Activated naive CD8-positive, alpha-beta T cell treated with anti-CD3 and anti-CD28 coated beads for 36 hours (primary cell): ENCODE data around the gene GET4. TPM values are rescaled to one million over a fixed set of nuclear protein-coding genes. Genes with fewer than 3 reads are reported as not detected.

ENCODE experiments used
- DNase-seq: peaks from one replicate; pipeline ENCODE4 v3.0.0; 2021
- H3K27ac Mint-ChIP-seq: one replicate; pipeline ENCODE4 v1.8.0; 2022; ENCODE audit warnings: mild to moderate bottlenecking, moderate library complexity, mixed read lengths
- H3K27me3 Mint-ChIP-seq: one replicate; pipeline ENCODE4 v1.8.0; 2022; ENCODE audit warnings: mild to moderate bottlenecking, mixed read lengths
- H3K36me3 Mint-ChIP-seq: one replicate; pipeline ENCODE4 v1.8.0; 2021; ENCODE audit warnings: mild to moderate bottlenecking, mixed read lengths
- H3K4me1 Mint-ChIP-seq: one replicate; pipeline ENCODE4 v1.8.0; 2021; ENCODE audit warnings: mixed read lengths
- H3K4me3 Mint-ChIP-seq: one replicate; pipeline ENCODE4 v1.8.0; 2022; ENCODE audit warnings: mild to moderate bottlenecking, moderate library complexity, mixed read lengths
- H3K9me3 Mint-ChIP-seq: one replicate; pipeline ENCODE4 v1.8.0; 2022; ENCODE audit warnings: mixed read lengths
- total RNA-seq, 2 experiments: library from RNA; stranded (reverse); gene quantifications; one replicate each; pipeline ENCODE4 v1.2.3, GENCODE V29; 2021

Gene GET4
- total RNA-seq, 2 experiments from 2014 or later = 35.2 to 39.6 TPM

GRCh38 chr7:924541-925231, 48.3 kb downstream of the GET4 start:
- no peaks in the 10 kb centered on the region for H3K27me3 Mint-ChIP-seq

GRCh38 chr7:925601-926000, 49.2 kb downstream of the GET4 start:
- peaks cover 43% of the 10 kb centered on the region for H3K36me3 Mint-ChIP-seq

More at GRCh38 chr7:924541-925231, 48.3 kb downstream of the GET4 start:
- peaks cover 35% of the 10 kb centered on the region for H3K36me3 Mint-ChIP-seq
- H3K4me3 Mint-ChIP-seq = peak overlapping the region; percentile 77
- H3K4me1 Mint-ChIP-seq = peaks cover 54% of the 10 kb centered on the region
- peak overlapping the region; percentile 97 for H3K27ac Mint-ChIP-seq
- DNase-seq = peak; percentile 88
- no peaks in the 10 kb centered on the region for H3K9me3 Mint-ChIP-seq

DNA sequence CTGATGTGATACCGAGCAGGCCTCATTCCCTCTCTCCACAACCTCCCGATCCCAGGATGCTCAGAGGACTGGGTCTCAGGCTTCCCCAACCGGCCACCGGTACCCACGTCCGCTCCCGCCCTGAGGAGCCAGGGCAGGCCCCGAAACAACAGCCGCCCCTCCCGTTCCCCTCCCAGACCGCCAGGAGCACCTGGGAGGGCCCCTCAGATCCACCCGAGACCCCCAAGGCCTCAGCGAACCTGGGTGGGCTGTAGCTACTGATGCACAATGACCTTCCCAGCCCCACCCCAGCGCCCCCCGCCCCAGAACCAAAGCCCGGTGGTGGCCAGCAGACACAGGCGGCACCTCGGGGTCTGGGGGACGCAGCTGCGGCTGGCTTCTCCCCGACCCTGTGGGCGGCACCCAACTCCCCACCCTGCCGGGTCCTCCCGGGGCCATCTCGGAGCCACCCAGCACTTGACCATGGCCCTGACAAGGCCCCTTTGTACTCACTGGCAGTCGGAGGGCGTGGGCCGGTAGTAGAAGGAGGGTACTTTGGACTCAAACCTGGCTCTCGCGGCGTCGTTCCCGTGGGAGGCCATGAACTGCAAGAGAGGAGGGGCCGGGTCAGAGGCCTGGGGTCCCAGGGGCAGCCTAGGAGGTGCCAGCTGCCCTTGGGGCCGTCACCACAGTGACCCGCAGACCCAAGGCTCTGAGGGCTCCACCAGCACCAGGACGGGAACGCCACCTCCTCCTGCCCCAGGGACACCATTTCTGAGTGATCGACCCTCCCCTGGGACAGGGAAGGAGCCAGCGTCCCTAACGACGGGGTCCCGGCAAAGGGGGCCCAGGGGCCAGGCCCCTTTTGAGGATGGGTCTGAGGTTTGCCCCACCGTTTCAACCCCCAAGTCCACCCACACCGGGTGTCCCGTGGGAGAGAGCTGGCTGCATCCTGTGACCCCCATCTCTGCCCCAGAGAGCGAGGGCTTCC, 50.0 kb downstream of the GET4 start:
- H3K4me3 Mint-ChIP-seq = no peak overlapping the region
- peak overlapping the region; percentile 97 for H3K27ac Mint-ChIP-seq
- peaks cover 6% of the 10 kb centered on the region for H3K9me3 Mint-ChIP-seq
- peaks cover 55% of the 10 kb centered on the region for H3K4me1 Mint-ChIP-seq
- no peaks in the 10 kb centered on the region for H3K27me3 Mint-ChIP-seq
- H3K36me3 Mint-ChIP-seq = peaks cover 43% of the 10 kb centered on the region
- DNase-seq = no peak

More at GRCh38 chr7:925601-926000, 49.2 kb downstream of the GET4 start:
- Mint-ChIP-seq H3K27ac (peak overlapping the region; percentile 97), H3K9me3 (peaks cover 6% of the 10 kb centered on the region), H3K27me3 (no peaks in the 10 kb centered on the region), H3K4me3 (peak overlapping the region; percentile 52), H3K4me1 (peaks cover 62% of the 10 kb centered on the region)
- peak; percentile 89 for DNase-seq

DNA sequence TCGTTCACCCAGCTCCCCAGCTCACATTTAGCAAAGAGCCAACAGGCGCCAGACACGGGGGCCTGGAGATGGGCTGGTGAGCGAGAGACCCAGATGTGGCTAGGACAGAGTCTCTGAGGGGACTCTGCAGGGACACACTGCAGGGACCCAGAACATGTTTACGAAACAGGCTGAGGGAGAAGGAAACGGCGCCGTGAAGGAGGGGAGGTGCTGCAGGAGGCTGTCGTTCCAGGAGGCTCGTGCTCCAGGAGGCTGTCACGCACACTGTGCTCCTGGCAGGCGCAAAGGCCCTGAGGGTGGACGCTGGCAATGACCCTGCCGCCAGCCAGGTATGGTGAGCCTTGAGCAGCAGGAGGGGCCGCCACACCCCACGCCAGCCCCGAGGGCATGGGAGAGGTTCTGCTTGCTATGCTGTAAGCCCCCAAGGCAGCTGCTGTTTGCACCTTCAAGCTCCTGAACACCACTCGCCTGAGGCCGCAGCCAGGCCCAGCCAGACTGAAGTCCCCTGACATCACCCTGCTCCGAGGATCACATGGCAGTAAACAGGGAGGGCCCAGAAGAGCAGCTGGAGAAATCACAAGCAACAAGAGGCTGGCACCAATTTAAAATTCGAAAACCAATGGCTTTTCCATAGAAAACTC, 50.8 kb downstream of the GET4 start:
- peaks cover 45% of the 10 kb centered on the region for H3K36me3 Mint-ChIP-seq
- no peaks in the 10 kb centered on the region for H3K27me3 Mint-ChIP-seq
- peaks cover 6% of the 10 kb centered on the region for H3K9me3 Mint-ChIP-seq
- H3K4me3 Mint-ChIP-seq = no peak overlapping the region
- H3K4me1 Mint-ChIP-seq = peaks cover 49% of the 10 kb centered on the region
- peak overlapping the region; percentile 7 for H3K27ac Mint-ChIP-seq
- DNase-seq = no peak

- DNase-seq = no peak
- H3K4me3 Mint-ChIP-seq = no peak overlapping the region
- H3K27ac Mint-ChIP-seq = peak overlapping the region; percentile 94
- H3K4me1 Mint-ChIP-seq = peaks cover 43% of the 10 kb centered on the region
- peaks cover 47% of the 10 kb centered on the region for H3K36me3 Mint-ChIP-seq
- peaks cover 6% of the 10 kb centered on the region for H3K9me3 Mint-ChIP-seq
- H3K27me3 Mint-ChIP-seq = no peaks in the 10 kb centered on the region
Measured at GRCh38 chr7:929311-929711, 53.0 kb downstream of the GET4 start.

GRCh38 chr7:930975-931758, 54.8 kb downstream of the GET4 start:
- Mint-ChIP-seq H3K27ac (peak overlapping the region; percentile 94), H3K36me3 (peaks cover 48% of the 10 kb centered on the region), H3K27me3 (no peaks in the 10 kb centered on the region), H3K4me3 (no peak overlapping the region), H3K9me3 (peaks cover 6% of the 10 kb centered on the region), H3K4me1 (peaks cover 36% of the 10 kb centered on the region)
- DNase-seq = no peak

- Mint-ChIP-seq H3K9me3 (peaks cover 6% of the 10 kb centered on the region), H3K36me3 (peaks cover 51% of the 10 kb centered on the region), H3K27me3 (no peaks in the 10 kb centered on the region), H3K4me1 (peaks cover 39% of the 10 kb centered on the region), H3K4me3 (no peak overlapping the region), H3K27ac (no peak overlapping the region)
- no peak for DNase-seq
Measured at GRCh38 chr7:931871-932650, 55.7 kb downstream of the GET4 start.

DNA sequence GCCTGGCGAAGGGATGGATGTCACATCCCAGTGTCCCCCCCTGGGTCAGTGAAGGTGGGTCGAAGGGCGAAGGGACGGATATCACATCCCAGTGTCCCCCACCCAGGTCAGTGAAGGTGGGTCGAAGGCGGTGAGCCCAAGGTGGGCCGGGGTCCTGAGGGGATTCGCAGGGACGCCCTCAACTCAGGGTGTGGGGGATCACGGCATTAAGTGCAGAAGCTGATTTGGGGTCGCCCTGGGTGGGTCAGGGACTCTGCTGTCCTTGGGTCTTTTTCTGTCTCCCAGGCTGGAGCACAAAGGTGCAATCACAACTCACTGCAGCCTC, 56.3 kb downstream of the GET4 start:
- Mint-ChIP-seq H3K36me3 (peaks cover 49% of the 10 kb centered on the region), H3K4me3 (no peak overlapping the region), H3K9me3 (peaks cover 6% of the 10 kb centered on the region), H3K4me1 (peaks cover 36% of the 10 kb centered on the region), H3K27me3 (no peaks in the 10 kb centered on the region), H3K27ac (no peak overlapping the region)
- DNase-seq = no peak

DNA sequence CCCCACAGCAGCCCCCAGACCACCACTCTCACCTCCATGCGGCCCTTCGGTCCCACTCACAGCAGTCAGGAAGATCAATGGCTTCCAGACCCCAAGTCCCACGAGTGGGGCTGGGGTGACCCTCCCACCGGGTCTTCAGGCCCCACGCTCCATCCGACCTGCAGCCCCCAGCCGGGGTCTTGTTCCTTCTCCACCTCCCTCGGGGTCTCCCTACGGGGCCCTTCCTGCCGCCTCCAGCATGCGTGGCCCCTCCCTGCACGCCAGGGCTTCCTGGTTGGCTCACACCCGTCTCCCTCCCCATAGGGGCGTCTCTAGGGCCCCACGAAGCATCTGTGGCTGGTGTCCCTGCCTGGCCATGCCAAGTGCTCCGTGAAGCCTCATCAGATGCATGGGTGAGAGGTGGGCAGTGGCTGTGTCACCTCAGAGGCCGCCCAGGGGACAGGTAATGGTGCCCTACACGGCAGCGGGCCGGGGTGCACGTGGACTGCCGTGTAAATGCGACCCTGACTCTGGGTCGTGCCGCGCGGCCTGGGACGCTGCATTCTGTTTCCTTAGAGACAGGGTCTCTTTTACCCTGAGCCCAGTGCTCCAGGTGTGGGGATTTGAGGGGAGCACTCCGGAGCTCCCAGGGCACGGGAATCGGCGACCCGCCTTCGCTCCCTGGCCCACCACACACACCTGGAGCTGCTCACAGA, 58.3 kb downstream of the GET4 start:
- peaks cover 6% of the 10 kb centered on the region for H3K9me3 Mint-ChIP-seq
- H3K36me3 Mint-ChIP-seq = peaks cover 53% of the 10 kb centered on the region
- H3K4me3 Mint-ChIP-seq = no peak overlapping the region
- H3K27me3 Mint-ChIP-seq = no peaks in the 10 kb centered on the region
- H3K4me1 Mint-ChIP-seq = peaks cover 18% of the 10 kb centered on the region
- no peak overlapping the region for H3K27ac Mint-ChIP-seq
- no peak for DNase-seq

GRCh38 chr7:935164-935873, 59.0 kb downstream of the GET4 start:
- Mint-ChIP-seq H3K27ac (no peak overlapping the region), H3K4me1 (peaks cover 18% of the 10 kb centered on the region), H3K9me3 (peaks cover 10% of the 10 kb centered on the region), H3K27me3 (no peaks in the 10 kb centered on the region), H3K36me3 (peaks cover 53% of the 10 kb centered on the region), H3K4me3 (no peak overlapping the region)
- no peak for DNase-seq

DNA sequence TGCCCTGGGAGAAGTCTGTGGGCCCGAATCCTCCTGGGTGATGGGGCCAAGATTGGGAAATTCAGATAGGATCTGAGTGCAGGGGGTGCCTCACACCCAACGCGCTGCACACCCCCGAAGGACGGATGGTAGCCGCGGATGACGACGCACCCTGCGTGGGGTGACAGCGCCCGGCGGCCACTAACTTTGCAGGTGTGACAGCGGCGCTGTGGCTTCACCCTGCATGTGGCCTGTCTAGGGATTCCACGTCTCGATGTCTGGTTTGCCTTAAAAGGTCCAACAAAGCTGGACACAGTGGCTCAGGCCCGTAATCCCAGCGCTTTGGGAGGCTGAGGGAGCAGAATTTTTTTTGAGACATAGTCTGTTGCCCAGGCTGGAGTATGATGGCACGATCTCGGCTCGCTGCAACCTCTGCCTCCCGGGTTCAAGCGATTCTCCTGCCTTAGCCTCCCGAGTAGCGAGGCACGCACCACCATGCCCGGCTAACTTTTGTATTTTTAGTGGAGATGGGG, 59.6 kb downstream of the GET4 start:
- Mint-ChIP-seq H3K4me1 (peaks cover 19% of the 10 kb centered on the region), H3K36me3 (peaks cover 52% of the 10 kb centered on the region), H3K4me3 (no peak overlapping the region), H3K27ac (peak overlapping the region; percentile 79), H3K9me3 (peaks cover 12% of the 10 kb centered on the region), H3K27me3 (no peaks in the 10 kb centered on the region)
- DNase-seq = no peak

DNA sequence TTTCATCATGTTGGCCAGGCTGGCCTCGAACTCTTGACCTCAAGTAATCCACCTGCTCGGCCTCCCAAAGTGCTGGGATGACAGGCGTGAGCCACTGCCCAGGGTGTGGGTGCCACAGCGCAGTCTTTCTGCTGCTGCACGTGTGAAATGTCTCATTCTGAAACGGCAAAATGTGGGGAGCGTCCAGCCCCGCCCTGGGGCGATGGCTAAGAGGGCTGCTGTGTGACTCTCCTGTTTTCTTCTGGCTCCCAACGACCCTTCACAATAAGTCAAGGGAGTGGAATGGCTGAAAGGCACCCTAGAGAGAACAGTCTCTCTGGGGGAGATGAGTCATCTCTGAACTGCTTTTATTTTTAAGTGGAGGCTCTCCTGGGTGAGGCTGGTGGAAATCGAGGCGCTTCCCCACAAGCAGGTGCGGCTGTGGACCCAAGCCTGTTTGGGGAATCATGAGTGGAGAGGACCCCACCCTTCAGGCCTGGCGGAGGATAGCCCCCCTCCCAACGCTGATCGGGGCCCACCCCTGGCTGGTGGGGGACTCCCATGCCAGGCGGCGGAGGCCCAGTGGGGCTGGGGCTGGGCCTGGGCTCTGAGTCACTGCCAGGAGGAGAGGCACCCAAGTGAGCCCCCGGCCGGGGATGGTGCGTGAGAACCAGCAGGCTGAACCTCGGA, 60.2 kb downstream of the GET4 start:
- Mint-ChIP-seq H3K4me1 (peaks cover 25% of the 10 kb centered on the region), H3K9me3 (peaks cover 16% of the 10 kb centered on the region), H3K27me3 (no peaks in the 10 kb centered on the region), H3K36me3 (peaks cover 50% of the 10 kb centered on the region), H3K4me3 (no peak overlapping the region), H3K27ac (peak overlapping the region; percentile 79)
- DNase-seq = peak; percentile 72
